Ishikawa (cell line): Measurements from ENCODE around the gene TIAM2.
A peak's percentile ranks its signal among the peaks of the same experiment; 100 is the strongest.
"Not testable (repeated sequence)": the region's sequence is repeated elsewhere in the genome, so short reads cannot be mapped to it uniquely, and the experiment has no call there.

Source experiments
- CREB1 ChIP-seq: IDR thresholded peaks from 2 replicates; pipeline ENCODE4 v1.6.1; 2012; ENCODE audit warnings: low read depth
- EP300 ChIP-seq: IDR thresholded peaks from 2 replicates; pipeline ENCODE4 v1.6.1; 2012; ENCODE audit warnings: borderline replicate concordance
- FOXM1 ChIP-seq: IDR thresholded peaks from 2 replicates; pipeline ENCODE4 v1.6.1; 2012; ENCODE audit warnings: low read depth, borderline replicate concordance
- NFIC ChIP-seq: IDR thresholded peaks from 2 replicates; pipeline ENCODE4 v1.6.1; 2012
- TAF1 ChIP-seq: IDR thresholded peaks from 2 replicates; pipeline ENCODE4 v1.6.1; 2012; ENCODE audit warnings: low read depth, mild to moderate bottlenecking
- TF ChIP-seq, protein P1 (sequence below): IDR thresholded peaks from 2 replicates; pipeline ENCODE4 v1.6.1; 2012
- TF ChIP-seq, protein P2 (sequence below): IDR thresholded peaks from 2 replicates; pipeline ENCODE4 v1.6.1; 2012

GRCh38 chr6:155103083-155103645 is 108.0 kb downstream of the TIAM2 start:
- TF ChIP-seq EP300 (peak; percentile 50; the same call in 1 of the 2 replicates), FOXM1 (peak; percentile 54; the same call in 1 of the 2 replicates), NFIC (0 out of 2 replicates have a peak, but pooled peaks have one; percentile 34)
- TF ChIP-seq CREB1, TAF1: not testable (repeated sequence)
- TF ChIP-seq, protein P1, sequence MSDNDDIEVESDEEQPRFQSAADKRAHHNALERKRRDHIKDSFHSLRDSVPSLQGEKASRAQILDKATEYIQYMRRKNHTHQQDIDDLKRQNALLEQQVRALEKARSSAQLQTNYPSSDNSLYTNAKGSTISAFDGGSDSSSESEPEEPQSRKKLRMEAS, result not testable (repeated sequence)
- TF ChIP-seq, protein P2, sequence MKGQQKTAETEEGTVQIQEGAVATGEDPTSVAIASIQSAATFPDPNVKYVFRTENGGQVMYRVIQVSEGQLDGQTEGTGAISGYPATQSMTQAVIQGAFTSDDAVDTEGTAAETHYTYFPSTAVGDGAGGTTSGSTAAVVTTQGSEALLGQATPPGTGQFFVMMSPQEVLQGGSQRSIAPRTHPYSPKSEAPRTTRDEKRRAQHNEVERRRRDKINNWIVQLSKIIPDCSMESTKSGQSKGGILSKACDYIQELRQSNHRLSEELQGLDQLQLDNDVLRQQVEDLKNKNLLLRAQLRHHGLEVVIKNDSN, result not testable (repeated sequence)
